EH (cell line): ENCODE results near the gene GATA1.
A peak's percentile ranks its signal among the peaks of the same experiment; 100 is the strongest.
"Not testable (repeated sequence)": the region's sequence is repeated elsewhere in the genome, so short reads cannot be mapped to it uniquely, and the experiment has no call there.

Experiments used
- DNase-seq: peaks from one replicate; pipeline ENCODE4 v3.0.0-alpha.2; 2015; ENCODE audit warnings: low read depth

Gene GATA1

DNA sequence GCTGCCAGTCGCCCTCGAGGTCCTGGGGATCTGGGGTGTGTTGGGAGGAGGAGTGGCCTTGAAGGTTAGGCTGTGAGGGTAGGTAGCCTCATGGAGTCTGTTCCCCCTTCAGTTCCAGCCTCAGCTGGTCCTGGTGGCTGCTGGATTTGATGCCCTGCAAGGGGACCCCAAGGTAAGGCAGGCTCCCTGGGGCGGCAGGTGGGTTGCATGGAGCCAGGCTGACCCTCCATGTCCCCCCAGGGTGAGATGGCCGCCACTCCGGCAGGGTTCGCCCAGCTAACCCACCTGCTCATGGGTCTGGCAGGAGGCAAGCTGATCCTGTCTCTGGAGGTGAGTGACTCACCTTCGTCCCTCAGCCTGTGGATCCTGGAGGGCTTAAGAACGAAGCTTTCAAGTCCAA lies 28.3 kb downstream of the GATA1 start:
- DNase-seq, result no peak

DNA sequence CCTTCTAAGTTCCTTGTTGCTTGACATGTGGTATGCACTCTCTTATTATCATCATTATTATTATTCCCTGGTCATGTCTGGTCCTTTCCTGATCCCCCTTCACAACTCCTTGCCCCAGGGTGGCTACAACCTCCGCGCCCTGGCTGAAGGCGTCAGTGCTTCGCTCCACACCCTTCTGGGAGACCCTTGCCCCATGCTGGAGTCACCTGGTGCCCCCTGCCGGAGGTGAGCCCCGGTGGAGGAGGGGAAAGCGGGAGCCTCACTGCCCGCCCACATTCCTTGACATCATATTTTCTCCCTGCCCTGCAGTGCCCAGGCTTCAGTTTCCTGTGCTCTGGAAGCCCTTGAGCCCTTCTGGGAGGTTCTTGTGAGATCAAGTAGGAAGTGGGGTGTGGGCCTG lies 28.9 kb downstream of the GATA1 start:
- no peak for DNase-seq

DNA sequence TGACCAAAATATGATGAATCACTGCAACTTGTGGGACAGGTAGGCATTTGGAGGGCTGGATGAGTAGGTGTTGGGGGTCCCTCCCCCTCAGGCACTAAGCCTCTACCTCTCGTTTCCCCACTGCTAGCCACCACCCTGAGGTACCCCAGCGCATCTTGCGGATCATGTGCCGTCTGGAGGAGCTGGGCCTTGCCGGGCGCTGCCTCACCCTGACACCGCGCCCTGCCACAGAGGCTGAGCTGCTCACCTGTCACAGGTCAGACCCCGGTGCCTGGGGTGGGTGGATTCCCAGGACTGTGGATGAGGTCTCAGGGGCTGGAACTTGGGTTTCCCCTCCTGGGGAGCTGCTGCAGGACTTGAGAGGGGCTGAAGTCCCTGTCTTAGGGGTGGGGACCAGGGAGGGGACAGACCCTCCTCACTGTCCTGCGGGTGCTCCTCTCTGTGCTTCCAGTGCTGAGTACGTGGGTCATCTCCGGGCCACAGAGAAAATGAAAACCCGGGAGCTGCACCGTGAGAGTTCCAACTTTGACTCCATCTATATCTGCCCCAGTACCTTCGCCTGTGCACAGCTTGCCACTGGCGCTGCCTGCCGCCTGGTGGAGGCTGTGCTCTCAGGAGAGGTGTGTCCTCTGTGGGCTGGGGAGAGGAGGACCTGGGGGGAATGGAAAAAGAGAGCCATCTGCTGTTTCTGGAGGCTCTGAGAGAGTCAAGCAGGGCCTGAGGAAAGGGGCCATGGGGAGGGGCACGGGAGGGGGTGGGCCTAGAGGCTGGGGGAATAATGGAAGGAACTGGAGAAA lies 29.8 kb downstream of the GATA1 start:
- DNase-seq, result no peak

DNA sequence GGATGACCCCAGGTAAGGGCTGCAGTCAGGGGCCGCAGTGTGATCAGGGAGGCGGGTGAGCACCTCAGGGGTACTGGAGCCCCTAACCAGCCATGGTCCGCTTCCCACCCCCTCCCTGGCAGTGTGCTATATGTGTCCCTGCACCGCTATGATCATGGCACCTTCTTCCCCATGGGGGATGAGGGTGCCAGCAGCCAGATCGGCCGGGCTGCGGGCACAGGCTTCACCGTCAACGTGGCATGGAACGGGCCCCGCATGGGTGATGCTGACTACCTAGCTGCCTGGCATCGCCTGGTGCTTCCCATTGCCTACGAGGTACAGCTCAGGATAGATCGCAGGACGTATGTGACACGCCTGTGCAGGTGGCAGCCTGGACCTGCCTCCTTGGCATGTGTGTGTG lies 31.7 kb downstream of the GATA1 start:
- no peak for DNase-seq

DNA sequence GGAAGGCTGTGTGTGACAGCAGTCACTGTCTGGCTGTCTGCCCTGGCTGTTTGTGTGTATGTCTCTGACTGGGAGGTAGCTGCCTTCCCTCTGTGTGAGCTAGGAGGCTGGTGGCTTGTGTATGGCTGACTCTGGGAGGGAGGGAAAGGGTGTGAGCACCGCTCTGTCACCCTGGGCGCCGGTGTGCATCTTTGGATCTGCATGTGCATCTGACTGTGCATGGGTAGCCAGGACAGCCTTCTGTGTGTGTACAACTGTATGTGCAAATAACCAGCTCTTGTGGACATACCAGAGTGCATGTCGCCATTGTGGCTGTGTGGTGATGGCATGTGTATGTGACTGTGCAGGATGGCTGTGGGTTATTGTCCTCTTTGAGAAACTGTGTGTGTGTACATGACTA lies 32.5 kb downstream of the GATA1 start:
- DNase-seq, result no peak

DNA sequence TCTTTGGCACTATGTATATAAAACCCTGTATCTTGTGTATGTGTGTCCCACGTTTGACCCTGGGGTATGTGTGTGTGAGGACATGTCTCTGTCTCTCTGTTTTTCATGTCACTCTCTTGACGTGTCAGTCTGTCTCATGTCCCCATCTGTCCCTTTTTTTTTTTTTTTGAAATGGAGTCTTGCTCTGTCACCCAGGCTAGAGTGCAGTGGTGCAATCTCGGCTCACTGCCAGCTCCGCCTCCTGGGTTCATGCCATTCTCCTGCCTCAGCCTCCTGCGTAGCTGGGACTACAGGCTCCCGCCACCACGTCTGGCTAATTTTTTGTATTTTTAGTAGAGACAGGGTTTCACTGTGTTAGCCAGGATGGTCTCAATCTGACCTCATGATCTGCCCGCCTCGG lies 33.0 kb downstream of the GATA1 start:
- not testable (repeated sequence) for DNase-seq

DNA sequence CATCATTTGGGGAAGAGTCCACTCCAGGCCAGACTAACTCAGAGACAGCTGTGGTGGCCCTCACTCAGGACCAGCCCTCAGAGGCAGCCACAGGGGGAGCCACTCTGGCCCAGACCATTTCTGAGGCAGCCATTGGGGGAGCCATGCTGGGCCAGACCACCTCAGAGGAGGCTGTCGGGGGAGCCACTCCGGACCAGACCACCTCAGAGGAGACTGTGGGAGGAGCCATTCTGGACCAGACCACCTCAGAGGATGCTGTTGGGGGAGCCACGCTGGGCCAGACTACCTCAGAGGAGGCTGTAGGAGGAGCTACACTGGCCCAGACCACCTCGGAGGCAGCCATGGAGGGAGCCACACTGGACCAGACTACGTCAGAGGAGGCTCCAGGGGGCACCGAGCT lies 36.7 kb downstream of the GATA1 start:
- no peak for DNase-seq

DNA sequence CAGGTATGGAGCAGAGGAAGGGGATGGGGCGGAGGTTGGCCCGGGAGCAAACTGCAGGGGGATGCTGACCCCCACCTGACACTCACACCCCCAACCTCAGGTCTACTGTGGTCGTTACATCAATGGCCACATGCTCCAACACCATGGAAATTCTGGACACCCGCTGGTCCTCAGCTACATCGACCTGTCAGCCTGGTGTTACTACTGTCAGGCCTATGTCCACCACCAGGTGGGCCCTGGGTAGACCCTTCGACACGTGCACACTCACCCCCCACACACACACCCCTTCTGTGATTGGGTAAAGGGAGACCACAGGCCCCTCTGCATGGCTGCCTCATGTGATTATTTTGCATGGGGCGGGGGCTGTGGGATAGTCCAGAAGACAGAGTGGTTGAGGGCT lies 37.7 kb downstream of the GATA1 start:
- DNase-seq, result no peak

DNA sequence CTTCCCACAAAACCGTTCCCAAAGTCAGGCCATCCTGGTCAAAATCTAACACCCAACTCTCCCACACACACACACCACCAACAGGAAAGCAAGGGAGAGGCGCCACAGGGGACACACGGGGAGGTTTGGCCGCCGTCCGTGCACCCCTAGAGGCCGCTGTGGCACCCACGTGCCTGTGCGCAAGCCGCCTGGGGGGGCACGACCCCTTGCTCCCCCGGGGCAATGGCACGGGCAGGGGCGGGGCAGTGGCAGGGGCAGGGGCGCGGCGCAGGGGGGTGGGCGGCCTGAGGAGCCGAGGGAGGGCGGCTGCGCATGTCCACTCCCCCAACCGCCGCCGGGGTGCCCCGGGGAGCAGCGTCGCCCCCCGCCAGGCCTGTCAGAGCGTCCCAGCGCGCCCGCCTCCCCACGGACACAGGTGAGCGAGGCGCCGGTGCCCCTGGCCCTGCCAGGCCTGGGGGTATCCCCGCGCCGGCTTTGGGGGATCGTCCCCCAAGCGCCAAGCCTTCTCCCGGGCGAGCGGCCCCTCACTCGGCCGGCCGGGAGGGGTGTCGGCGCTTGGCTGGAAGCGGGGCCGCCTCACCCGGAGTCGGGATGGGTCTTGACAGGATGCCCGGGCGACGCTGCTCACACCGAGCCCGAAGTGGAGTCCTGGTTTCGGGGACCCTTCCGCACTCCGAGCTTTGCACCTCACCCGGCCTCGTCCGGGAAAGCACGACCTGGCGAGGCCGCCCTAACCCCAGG lies 39.9 kb downstream of the GATA1 start, which contains the start of gene ERAS:
TSS of gene ERAS (plus strand) at position 379 of the 741 bp plus-strand sequence. CDS start 2,611 bp downstream, outside the sequence.
- no peak for DNase-seq

DNA sequence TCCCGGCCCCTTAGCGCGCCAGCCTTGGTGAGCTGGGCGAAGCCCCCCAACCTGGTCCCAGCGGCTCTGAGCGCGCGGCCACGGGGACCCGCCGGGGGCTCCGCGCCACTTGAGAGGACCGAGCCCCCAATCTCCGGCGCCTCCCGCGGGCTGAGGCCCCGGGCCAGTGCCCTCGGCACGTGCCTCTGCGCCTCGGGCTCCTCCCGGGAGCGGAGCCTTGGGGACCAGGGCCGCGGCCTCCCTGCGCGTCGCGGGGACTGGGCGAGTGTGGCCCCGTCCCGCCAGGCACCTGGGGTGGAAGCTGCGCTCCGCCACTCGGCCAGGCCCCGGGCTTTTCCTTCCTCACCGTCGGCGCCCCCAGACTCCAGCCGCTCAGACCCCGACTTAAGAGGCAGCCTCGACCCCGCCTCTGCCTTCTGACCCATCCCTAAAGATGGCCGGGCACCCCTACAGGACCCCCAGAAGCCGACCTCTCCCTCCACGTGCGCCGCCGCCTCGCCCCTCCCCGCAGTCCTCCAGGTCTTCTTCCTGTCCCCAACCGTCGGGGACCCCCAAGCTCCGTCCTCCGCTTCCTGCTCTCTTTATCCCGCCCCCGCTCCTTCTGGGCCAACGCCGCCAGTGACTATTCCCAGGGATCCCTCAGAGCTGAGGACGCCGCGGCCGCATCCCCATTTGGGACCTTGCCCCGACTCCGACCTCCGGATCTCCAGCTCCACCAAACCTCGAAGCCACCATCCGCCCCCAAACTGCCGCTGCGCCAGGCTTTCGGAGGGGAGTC lies 40.7 kb downstream of the GATA1 start:
- no peak for DNase-seq

DNA sequence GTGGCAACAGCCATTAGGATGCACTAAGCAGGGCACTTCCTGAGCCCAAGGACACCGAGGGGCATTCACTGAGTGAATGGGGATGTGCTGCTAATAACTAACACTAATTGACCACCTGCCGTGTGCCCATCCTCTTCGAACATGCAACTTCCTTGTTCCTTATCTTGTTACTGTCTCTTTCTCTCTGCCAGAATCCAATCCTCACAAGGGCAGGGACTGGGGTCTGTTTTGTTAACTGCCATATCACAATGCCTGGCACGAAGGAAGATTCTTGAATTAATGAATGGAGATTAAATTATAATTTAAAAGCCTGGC lies 41.2 kb downstream of the GATA1 start:
- DNase-seq, result no peak

DNA sequence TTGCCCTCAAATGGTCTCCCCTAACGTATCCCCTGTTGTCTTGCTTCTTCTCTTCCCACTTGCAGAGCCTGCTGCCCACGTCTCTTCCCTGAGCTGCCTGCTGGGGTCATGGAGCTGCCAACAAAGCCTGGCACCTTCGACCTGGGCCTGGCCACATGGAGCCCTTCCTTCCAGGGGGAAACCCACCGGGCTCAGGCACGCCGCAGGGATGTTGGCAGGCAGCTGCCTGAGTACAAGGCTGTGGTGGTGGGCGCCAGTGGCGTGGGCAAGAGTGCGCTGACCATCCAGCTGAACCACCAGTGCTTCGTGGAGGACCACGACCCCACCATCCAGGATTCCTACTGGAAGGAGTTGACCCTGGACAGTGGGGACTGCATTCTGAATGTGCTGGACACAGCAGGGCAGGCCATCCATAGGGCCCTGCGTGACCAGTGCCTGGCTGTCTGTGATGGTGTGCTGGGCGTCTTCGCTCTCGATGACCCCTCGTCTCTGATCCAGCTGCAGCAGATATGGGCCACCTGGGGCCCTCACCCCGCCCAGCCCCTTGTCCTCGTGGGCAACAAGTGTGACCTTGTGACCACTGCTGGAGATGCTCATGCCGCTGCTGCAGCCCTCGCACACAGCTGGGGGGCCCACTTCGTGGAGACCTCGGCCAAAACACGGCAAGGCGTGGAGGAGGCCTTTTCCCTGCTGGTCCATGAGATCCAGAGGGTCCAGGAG lies 42.8 kb downstream of the GATA1 start:
- no peak for DNase-seq

DNA sequence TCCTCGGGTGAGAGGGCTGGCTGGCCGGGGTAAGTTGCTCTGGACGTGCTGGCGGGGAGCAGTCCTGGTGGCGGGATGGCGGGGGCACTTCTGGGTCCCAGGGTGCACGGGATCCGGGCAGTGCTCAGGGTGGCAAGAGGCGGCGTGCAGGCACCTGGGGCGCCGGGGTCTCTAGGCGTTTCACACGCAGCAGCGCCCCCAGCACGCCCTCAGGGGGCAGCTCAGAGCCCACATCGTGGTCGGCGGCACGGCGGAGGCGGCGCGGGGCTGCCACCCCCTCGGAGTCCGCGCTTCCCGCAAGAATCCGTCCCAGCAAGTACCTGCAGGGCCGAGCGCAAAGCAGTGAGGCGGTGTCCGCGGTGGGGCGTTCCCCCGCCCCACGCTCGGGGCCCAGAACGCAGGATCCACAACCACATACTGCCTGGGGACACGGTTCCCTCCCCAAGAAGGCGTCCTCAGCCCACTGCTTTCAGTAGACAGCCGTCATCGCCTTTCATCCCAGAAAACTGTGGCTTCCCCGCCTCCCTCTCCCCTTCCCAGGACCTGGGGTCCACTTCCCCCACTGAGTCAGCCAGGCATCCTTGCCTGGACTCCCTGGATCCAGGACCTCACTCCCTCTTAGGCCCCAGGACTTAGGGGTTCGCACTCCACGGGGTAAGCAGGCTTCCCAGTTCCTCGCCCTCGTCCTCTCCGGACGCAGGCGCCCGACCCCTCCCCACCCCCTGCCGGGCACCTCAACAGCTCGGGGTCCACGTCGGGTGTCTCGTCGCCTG lies 44.9 kb downstream of the GATA1 start:
- no peak for DNase-seq

DNA sequence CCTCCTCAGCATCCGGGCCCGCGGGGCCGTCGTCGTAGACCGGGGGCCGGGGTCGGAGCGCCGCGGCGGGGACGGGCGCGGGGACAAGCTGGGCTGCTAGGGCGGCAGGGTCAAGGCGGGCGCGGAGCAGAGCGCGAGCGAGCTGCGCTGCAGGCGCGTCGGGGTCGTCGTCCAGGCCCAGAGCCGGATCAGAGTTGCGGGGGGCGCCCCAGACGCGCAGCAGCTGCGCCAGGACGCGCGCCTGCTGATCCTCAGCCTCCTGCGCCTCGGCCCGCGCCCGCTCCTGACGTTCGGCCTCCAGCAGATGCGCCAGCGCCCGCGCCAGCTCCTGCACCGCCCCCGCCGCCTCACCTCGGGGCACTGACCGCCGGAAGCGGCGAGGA lies 45.5 kb downstream of the GATA1 start:
- no peak for DNase-seq

DNA sequence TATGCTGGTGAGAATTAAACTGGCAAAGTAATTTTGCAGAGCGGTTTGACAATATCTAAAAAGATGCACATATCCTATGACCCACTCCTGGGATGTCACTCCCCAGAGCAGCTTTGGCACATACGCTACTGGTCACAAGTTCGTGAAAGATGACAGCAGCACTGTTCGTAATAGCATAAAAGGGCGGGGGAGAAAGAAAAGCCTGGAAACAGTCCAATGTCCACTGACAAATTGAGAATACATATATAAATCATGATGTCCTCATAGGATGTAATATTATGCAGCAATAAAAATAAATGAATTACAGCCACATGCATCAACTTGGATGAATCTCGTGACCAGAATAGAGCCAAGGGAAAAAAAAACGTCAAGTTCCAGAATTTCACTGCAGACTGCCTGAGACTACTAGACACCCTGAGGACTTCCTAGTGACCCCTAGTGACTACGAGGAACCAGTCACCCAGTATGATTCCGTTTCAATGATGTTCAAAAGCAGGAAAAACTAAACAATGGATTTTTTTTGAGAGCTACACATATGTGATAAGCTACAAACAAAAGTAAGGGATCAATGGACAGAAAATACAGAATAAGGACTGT lies 47.2 kb downstream of the GATA1 start:
- peak; percentile 6 for DNase-seq

DNA sequence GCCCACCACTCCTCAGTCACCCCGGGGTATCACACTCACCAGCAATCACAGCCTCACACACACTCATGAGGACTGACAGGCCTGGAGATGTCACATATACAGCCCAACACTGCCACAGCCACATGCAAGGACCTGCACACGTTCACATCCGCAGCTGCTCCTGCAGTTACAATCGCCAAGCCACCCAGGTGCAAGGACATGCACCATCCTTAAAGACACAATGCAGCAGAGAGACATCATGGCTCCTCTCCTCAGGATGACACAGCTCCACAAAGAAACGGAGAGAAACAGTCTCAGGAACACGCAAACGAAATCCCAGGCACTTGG lies 48.0 kb downstream of the GATA1 start:
- no peak for DNase-seq

DNA sequence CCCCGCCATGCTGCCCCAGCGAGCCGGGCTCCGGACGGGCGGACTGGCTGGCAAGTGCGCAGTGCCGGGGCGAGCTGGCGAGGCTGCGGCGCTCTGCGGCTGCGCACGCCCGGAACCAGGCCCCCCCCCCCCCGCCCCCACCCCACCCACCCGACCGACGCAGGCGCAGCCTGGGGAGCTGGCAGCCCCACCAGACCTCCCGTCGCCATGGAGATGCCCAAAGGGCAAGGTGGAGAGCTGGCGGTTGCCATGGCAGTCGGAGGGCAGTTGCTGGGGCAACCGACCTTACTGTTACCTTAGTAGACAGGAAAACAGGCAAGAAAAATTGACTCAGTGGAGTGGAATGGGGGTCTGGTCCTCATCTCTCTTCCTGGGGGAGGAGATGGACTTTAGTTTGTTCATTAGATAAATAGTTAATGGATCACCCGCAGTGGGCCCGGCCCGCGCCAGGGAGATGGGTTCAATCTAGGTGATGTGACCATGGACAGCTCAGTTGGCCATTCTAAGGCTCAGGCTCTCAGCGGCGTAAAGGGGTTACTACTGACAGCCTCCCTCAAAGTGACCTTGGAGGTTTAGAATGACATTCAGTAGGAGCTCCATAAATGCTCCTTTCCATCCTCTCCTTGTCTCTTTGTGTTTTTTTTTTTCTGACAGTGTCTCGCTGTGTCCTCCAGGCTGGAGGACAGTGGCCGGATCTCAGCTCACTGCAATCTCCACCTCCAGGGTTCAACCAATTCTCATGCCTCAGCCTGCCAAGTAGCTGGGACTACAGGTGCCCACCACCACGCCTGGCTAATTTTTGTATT lies 49.3 kb downstream of the GATA1 start, which contains the start of gene PCSK1N:
TSS of gene PCSK1N (minus strand) at position 87 of the 806 bp plus-strand sequence. CDS start at position 9, 78 bp downstream.
- no peak for DNase-seq

DNA sequence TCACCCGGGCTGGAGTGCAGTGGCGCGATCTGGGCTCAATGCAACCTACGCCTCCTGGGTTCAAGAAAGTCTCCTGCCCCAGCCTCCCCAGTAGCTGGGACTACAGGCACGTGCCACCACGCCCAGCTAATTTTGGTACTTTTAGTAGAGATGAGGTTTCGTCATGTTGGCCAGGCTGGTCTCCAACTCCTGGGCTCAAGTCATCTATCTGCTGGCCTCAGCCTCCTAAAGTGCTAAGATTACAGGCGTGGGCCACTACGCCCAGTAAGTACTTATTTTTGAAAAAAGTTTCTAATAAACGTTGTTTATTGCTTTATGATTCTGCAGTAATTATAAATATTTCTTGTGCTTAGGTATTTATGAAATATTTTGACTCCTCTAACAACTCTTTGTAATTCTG lies 53.3 kb downstream of the GATA1 start:
- no peak for DNase-seq
